SHP77 (cell line): ENCODE measurements around the gene CBX5.
A peak's percentile ranks its signal among the peaks of the same experiment; 100 is the strongest.
"Not testable (repeated sequence)": the region's sequence is repeated elsewhere in the genome, so short reads cannot be mapped to it uniquely, and the experiment has no call there.

Source experiments
- DNase-seq, 2 experiments: peaks; one replicate each; lab custom pipeline; 2025; lab: John Stamatoyannopoulos, UW

The CBX5 gene

DNA sequence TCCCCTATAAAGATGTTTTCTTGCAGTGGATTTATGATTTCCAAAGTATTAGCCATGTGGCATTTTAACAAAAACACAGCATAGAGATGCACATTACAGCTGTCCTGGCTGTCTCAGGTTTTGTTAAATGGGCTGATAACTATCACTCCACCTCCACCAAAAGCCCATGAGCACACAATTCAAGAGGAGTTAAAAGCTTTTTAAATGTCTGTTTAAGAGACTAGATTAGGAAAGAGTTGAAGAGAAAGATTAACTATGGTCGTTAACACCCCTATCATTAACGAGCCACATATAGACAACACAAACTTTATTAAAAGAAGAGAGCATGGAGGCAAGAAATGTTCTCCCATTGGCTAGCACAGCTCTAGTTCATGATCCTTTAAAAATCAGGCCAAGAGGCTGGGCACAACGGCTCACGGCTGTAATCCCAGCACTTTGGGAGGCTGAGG is 14.5 kb downstream of the CBX5 start:
- no peak for DNase-seq

DNA sequence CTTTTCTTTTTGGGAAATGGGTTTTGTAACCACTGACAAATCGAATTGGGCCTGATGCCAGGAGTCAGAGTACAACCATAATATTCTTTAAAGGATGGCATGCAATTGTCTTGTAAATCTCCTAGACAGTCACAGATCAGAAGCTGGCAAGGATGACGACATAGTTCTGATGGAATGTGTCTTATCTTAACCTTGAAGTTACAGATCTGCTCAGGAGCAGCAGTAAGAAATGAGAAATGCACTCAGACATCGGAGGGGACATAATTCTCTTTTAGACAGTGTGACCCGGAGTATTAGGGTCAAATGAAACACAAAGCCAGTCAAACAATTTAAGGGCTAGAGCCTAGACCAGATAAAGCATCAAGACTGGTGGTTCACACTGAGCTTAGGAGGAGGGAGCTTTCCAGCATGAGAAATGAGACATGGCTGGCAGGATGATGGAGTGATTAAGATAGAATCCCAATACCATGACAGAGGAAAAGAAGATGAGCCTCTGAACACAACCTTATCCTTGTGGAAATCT is 17.5 kb downstream of the CBX5 start:
- no peak for DNase-seq

DNA sequence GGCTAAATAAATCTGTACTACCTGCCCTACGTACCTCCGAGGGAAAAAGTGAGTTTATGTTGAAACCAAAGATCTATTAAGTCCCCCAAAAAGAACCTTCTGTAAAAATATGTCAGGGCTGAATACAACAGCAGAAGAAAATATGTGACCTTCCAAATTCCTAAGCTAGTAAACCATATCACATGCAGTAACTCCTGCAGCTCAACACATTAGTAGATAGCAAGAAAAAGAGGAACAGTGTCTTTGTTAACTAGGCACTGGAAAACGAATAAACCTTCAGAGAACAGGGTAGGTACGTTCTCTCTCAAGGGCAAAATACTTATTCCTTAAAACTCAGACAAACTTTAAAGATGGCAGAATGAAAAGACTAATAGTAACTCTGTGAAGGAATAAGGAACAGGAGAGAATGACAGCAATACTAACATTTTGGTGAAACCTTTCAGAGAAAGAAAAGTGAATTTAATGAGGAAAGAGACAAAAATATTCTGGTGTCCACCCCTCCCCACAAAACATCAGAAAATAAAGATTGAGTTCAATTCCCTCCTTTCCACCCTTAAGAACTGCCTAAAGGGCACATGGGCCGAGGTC is 18.0 kb downstream of the CBX5 start:
- DNase-seq: no peak

DNA sequence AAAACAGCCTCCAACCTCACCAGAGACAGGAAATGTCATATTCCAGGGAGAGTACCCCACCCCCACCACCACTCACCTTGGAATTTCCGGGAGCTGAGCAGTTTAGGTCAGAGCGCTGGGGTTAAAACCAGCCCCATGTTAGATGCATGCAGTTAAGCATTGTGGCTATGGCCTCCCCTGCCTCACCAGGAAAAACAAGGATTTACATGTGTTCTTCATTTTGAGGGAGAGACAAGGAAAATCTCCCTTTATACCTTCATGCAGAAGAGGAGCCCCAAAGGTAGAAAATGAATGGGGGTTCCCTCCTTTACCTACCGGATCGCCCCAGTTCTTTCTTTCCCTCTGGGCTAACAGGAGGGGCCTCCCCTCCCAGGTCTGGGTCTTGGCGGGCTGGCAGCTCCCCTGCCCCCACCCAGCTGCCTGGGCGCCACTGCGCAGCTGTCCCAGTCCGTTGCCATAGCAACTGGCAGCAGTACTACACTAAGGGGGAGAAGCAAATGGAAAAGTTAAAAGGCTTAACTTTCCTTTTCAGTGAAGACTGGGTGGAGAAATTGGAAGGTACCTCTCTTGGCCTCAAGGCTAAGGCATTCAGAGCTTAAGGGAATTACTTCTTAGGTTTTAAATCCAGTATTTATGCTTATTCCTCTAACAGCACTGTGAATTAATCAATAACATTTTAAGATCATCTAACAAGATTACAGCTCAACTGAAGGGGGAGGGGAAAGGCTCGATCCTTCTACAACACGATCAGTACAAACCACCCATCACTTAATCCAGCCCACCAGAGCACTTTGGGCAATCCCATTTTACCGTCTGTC is 20.5 kb downstream of the CBX5 start:
- peak; percentile 89 to 91 for DNase-seq

DNA sequence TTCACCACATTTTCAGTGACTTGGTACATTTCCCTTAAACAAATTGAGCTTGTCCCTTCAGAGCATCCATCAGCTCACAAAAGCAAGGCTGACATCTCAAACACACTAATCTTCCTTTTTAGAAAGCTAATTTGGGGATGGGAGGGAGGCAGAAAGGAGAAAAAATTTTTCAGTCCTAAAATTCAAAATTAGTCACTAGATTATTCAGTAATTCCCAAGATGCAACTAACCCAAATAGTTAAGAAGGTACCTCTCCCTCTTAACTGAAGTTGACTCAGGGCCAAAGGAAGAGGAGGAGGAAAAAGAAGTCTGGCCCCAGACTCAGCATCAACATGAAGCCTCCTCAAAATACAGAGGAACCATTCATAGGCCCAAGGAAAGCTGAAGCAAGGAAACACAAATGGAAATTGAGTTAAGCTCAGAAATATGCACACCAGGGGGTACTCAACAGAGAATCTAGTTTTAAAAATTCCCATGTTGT is 21.7 kb downstream of the CBX5 start:
- no peak for DNase-seq

DNA sequence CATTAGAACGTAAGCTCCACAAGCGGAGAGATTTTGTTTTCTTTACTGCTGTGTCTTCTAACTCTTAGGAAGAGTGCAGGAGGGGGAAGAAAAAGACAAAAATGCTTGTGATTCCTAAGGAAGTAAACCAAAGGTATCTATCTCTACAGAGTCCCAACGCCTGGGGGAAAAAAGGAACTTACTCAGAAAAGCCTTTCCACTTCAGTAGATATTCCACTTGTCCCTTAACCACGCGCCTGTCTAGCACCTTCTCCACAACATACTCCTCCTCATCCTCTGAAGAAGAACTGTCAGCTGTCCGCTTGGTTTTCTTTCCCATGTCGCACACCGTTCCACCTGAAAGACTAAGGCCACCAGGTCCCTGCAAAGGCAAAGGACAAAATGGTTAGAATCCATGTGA is 22.6 kb downstream of the CBX5 start:
- DNase-seq: no peak

DNA sequence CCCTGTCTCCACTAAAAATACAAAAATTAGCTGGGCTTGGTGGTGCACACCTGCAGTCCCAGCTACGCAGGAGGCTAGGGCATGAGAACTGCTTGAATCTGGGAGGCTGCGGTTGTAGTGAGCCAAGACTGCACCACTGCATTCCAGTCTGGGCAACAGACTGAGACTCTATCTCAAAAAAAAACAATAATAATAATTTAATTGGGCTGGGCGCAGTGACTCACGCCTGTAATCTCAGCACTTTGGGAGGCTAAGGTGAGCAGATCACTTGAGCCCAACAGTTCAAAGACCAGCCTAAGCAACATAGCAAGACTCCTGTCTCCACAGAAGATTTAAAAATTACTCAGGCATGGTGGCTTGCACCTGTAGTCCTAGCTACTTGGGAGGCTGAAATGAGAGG is 26.7 kb downstream of the CBX5 start:
- DNase-seq: no peak

DNA sequence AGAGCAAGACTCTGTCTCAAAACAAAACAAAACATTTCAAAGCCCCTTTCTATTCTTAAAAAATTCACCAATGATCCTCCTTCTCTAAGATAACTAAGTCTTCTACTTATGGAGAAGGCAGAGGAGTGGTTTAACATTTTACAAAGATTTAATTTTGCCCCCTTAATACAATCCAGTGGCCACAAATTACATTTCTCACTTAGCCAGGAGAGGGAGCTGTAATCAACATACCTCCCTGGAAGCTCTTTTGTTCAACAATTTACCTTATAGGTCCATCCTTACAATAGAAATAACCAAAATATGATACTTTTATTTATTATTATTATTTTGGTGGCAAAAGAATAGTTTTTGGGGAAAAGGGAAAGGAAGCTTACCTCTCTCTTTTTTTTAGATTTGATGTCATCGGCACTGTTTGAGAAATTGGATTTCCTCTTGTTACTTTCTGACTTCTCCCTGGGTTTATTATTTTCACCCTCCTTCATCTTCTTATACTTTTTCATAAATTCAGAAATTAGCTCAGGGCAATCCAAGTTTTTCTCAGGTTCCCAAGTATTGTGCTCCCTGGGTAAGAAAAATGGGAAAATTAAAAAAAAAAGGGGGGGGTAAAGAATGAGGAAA is 28.1 kb downstream of the CBX5 start:
- peak in 1 of 2 experiments; percentile 17 for DNase-seq

DNA sequence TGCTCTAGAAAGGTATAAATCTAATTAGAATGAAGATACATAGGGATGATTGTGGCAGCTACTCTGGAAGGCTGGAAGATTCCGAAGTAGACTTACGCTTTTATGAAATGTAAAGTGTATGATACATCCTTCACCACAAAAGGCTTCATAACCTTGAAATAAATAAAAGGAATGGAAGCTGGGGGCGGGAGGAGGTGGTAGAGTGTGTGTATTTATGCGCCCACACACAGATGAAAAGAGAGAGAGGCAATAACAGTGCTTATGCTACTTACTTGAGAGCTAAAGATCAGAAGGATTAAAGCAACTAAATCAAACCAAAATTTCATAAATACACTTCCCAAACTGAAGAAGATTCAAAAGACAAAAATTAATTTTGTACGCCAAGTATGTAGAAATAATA is 30.4 kb downstream of the CBX5 start:
- no peak for DNase-seq

DNA sequence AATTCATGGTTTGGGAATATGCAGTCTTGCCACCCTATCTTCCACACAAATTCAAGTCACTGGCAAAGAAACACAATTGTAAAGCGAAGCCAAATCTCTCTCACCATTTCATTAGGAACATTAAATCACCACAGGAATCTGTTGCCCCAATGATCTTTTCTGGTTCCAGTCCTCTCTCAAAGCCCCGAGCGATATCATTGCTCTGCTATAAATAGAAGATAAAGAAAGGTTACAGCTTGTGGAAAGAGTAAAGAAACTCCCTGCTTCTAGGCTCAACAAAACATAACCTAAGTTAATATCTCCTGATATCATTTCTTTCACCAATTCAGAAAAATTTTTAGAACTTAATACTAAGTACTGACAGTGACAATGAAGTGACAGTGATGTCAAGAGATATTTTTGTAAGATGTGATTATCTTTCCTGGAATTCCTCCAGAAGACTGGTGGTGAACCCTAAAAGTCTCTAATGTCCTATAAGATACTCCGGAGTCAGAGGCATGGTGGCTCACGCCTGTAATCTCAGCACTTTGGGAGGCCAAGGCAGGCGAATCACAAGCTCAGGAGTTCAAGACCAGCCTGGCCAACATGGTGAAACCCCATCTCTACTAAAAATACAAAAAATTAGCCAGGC is 33.8 kb downstream of the CBX5 start:
- no peak for DNase-seq

DNA sequence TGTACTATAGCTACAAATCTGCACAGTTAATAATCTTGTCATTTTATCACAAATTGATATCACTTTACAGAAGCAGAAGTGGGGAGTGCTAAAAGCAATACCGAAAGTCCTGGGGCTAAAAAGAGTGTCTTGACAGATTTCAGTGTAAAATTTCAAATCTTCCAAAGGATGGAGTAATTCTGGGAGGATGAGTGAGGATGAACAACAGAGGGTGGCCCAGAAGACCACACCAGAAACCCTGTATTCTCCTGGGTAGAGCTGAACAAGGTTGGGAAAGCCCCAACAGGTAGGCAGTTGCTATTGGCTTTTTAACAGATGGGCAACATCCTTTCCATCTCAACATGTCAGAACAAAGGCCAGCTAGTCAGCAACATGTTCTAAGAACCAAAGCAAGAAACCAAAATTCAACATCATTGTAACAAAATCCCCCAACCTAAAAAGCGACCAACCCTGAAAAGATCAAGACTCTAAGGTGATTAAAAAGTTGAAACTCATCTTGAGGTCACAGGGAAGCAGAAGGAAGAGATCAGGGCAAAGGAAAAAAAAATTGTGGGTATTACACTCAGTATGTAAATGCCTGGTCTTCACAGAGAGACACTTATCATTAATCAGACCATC is 38.8 kb downstream of the CBX5 start:
- no peak for DNase-seq

DNA sequence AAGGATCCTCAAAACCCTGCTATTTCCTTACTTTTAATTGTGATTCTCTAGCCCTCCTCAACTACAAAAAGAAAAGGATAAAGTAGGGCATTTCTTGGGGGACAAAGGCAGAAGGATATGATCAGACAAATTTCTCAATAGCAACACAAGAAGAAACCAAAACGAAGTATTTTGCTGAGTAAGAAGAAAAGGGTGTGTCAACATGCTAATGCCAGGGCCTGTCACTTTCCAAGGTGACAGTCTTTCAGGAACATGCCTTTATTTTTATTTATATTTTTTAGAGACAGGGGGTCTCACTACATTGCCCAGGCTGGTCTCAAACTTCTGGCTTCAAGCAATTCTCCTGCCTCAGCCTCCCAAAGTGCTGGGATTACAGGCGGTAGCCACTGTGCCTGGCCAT is 39.8 kb downstream of the CBX5 start:
- DNase-seq: no peak

DNA sequence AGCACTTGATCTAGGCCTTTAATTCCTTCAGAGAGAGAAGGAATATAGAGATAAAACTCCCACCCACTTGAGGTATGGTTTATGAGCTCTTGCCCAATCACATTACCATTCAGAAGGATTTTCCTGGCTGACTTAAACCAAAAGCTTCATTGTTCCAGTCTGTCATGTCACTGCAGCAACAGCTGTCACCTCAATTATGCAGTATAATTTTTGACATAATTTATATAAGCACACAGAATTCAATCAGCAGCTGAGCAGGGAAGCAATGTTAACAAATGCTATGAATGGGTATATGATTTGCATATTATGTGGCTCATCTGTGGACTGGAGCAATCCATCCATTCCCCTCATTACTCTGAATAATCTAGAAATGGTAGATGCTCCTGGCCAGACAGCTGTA is 40.3 kb downstream of the CBX5 start:
- no peak for DNase-seq

DNA sequence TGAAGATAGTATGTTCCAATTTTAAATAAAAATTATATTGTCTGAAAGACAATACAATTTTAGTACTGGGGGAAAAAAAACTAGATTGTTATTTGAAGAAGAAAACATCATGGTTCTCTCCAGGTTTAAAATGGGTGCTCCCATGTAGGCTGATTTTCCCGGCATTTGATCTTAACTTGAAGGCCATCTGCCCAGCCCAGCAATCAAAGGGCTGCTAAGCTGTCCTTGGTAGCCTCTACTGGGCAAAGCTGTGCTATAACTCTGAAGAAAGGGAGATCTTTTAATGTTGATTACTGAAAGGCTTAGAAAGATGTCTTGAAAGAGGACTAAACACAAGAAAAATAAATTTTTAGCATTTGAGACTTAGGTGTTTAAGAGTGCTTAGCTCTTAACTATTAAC is 41.4 kb downstream of the CBX5 start:
- no peak for DNase-seq

DNA sequence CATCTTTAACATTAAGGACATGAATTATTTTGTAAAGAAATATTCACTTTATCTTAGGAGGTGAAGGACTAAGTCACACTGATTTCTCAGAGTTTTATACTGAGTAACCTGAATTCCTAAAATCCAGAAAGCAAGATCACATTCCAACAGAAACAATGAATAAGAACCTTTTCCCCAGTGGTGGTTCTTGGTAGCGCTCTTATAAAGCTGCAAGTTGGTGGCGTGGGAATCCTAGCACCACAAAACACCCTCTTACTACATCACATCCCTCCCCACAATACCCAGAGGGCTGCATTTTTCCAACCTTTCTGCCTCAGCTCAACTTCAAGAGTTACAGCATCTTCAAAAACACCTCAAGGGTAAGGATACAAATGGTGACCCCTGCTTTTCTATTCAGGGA is 47.1 kb downstream of the CBX5 start:
- DNase-seq: no peak

DNA sequence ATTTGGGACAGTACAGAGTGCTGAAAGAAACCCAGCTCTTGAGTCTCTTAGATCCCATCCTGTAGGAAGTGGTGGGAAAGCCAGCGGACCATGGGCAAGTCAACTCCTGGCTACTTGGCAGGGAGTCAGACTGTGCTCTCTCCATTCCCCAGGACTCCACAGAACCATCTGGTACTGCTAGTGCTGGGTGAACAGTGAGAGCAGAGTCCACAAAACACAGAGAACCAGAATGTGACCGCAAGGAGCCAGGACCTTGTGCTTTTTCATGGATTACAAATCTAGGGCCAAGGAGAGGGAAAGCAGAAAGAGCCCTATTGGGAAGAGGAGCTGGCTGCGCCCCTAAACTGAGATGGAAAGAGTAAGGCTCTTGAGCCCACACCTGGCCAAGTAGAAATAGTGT is 48.7 kb downstream of the CBX5 start:
- DNase-seq: not testable (repeated sequence)

DNA sequence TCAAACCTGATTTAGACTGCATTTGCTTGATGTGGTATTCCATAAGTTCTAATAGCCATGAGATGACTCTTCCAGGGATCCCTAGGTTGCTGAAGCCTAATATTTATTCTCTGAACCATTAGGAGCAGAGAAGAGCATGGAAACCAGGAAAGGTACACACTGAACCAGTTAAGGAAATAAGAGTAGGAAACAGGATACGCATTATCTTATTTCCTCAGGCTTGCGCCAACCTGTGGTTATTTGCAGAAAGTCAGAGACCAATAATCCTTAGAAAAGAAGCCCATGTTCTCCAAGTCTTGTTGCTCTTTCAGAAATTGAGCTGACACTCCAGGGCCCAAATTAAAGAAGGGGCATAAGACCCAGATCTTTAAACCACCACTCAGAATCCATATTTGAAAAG is 49.4 kb downstream of the CBX5 start:
- DNase-seq: no peak

DNA sequence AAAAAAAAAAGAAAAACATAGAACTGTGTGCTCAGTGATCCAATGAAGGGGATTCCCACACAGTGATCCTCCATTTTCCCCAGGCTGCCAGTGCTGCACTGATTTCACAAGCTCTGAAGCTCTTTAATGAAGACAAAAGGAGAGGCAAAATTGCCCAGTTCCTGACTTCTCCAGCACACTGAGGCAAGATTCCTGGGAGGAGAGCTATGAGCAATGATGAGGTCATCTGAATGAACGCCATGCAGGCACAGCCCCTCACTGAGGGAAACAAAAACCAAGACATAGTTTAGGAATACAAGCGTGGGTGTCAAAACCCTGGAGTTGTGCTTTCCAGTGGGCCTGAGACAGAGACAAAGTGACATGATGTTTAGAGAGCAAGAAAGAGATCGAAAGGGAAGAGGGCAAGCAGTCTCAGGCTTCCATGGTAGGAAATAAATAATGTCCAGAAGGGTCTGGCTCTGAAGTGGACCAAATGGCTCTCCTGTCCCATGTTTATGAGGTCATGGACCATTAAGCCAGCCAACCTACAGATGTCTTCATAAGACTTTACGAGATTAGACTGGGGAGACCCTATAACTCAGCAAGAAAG is 50.2 kb downstream of the CBX5 start:
- no peak for DNase-seq

DNA sequence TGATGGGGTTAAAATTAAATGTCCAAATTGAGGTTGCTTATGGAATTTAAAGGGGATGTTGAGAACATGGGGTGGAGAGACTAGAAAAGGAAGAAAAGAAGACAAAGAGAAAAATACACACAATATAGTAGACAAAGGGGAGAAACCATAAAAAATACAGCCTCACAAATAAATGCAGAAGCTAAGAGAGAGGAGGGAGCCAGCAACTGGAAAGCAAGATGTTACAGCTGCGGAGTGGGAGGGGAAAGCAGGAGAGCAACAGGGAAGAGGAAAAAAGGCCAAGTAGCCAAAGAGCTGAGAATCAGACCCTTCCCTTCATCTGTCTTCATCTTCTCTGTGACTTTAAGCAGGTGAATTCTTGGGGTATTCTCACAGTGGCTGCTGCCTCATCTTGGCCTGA is 51.5 kb downstream of the CBX5 start:
- no peak for DNase-seq

DNA sequence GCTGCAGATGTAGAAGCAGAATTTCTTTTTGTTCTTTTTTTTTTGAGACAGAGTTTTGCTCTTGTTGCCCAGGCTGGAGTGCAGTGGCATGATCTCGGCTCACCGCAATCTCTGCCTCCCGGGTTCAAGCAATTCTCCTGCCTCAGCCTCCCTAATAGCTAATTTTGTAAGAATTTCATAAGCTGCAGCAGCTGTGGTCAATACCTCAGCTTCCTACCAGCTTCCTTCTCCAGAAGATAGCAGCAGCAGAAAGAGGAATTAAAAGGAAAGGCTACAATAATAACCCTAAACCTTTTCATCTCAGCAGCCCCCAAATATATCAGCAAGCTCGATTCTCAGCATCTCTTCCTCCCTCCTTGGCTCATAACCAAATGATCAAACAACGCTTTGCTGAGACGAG is 52.0 kb downstream of the CBX5 start:
- not testable (repeated sequence) for DNase-seq

DNA sequence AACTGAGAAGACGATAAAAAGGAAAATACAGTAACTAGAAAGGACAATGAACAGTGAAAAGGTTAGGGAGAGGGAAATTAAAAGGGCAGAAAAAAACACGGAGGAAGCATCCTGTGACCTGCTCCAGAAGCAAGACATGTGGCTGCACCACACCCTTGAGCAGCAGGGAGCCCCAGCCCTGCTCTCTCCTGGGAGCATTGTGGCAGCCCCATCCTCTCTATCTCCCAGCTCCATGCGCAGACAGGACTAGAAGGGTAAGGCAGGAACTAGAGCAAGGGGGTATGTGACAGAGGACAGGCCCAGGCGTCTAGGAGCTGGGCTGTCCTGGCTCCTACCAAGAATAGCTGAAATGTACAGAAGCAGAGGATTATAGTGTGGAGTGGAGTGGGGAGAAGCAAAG is 52.5 kb downstream of the CBX5 start:
- no peak for DNase-seq

DNA sequence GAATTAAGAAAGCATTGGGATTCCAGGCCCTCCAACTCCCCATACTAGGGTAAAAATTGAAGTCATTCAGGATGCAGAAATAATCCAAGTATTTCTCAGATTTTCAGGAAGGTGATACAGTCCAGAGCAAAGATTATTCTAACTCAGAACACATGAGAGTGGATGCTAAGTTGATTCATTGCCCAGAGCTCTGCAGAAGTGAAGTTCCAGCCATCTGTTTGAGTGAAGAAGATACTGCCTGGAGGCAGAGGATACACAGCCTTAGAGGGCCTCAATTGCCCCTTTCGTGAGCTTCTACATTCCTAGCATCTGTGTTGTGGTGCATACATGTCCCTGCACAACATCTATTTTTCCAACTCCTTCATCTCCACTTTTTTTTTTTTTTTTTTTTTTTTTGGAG is 54.3 kb downstream of the CBX5 start:
- DNase-seq: no peak
